GM23248 (cell line): ENCODE data around the gene ATP5IF1. TPM values are rescaled to one million over a fixed set of nuclear protein-coding genes. Genes with fewer than 3 reads are reported as not detected.
A peak's percentile ranks its signal among the peaks of the same experiment; 100 is the strongest.

ENCODE experiments used
- DNase-seq: peaks from one replicate; pipeline ENCODE4 v3.0.0-alpha.2; 2015
- H2AFZ ChIP-seq: fragments of 200-600 bp; sonication (generic); 2 replicates; pipeline ENCODE4 v1.6.1; 2016; ENCODE audit warnings: antibody characterized with exemption
- H3F3A ChIP-seq: fragments of 200-600 bp; sonication (generic); 2 replicates; pipeline ENCODE4 v1.6.1; 2016; ENCODE audit warnings: mild to moderate bottlenecking, antibody characterized with exemption, mixed run types; ENCODE audit not compliant: insufficient read depth
- H3K27ac ChIP-seq: fragments of 200-600 bp; sonication (generic); 2 replicates; pipeline ENCODE4 v1.5.1; 2016; ENCODE audit warnings: mild to moderate bottlenecking
- H3K27me3 ChIP-seq: fragments of 200-600 bp; sonication (generic); replicated peaks from 2 replicates; pipeline ENCODE4 v1.6.1; 2016; ENCODE audit warnings: mild to moderate bottlenecking; ENCODE audit not compliant: insufficient read depth
- H3K36me3 ChIP-seq: fragments of 200-600 bp; sonication (generic); 2 replicates; pipeline ENCODE4 v1.6.1; 2016; ENCODE audit warnings: low read depth, mild to moderate bottlenecking
- H3K4me1 ChIP-seq: fragments of 200-600 bp; sonication (generic); 2 replicates; pipeline ENCODE4 v1.6.1; 2016; ENCODE audit warnings: mild to moderate bottlenecking; ENCODE audit not compliant: insufficient read depth
- H3K4me2 ChIP-seq: fragments of 200-600 bp; sonication (generic); one replicate; pipeline ENCODE4 v1.6.1; 2016; ENCODE audit warnings: mild to moderate bottlenecking; ENCODE audit not compliant: unreplicated experiment
- H3K4me3 ChIP-seq: fragments of 200-600 bp; sonication (generic); 2 replicates; pipeline ENCODE4 v1.5.1; 2016; ENCODE audit warnings: mild to moderate bottlenecking
- H3K79me2 ChIP-seq: fragments of 200-600 bp; sonication (generic); 2 replicates; pipeline ENCODE4 v1.6.1; 2016; ENCODE audit warnings: mild to moderate bottlenecking; ENCODE audit not compliant: insufficient read depth
- H3K9ac ChIP-seq: fragments of 200-600 bp; sonication (generic); 2 replicates; pipeline ENCODE4 v1.6.1; 2016; ENCODE audit warnings: mild to moderate bottlenecking
- H3K9me2 ChIP-seq: fragments of 200-600 bp; sonication (generic); 2 replicates; pipeline ENCODE4 v1.6.1; 2016; ENCODE audit warnings: mixed run types, mild to moderate bottlenecking, moderate library complexity; ENCODE audit not compliant: insufficient read depth
- H3K9me3 ChIP-seq: fragments of 200-600 bp; sonication (generic); one replicate; pipeline ENCODE4 v1.6.1; 2017; ENCODE audit warnings: low read depth
- H4K20me1 ChIP-seq: fragments of 200-600 bp; sonication (generic); 2 replicates; pipeline ENCODE4 v1.6.0; 2016; ENCODE audit not compliant: insufficient read depth
- EZH2 ChIP-seq: fragments of 200-600 bp; sonication (generic); IDR thresholded peaks from 2 replicates; pipeline ENCODE4 v1.6.1; 2018; ENCODE audit warnings: antibody characterized with exemption, mild to moderate bottlenecking; ENCODE audit not compliant: insufficient read depth, poor library complexity, severe bottlenecking
- EZH2phosphoT487 ChIP-seq: fragments of 200-600 bp; sonication (generic); IDR thresholded peaks from 2 replicates; pipeline ENCODE4 v1.6.1; 2018; ENCODE audit warnings: antibody characterized with exemption, moderate library complexity, mild to moderate bottlenecking, low read depth; ENCODE audit not compliant: insufficient read depth
- WGBS, 2 experiments: methylation state at CpG; one replicate each; pipeline ENCODE4 v1.1.6; 2015 to 2017; ENCODE audit warnings: low lambda C conversion rate in 2 of 2, low coverage in 1 of 2; ENCODE audit errors: missing lambda C conversion rate in 2 of 2; 5-methylcytosine and 5-hydroxymethylcytosine counted together
- in situ Hi-C: fragments of 300-500 bp; cut with MboI; formaldehyde crosslinking; loops from 2 replicates; pipeline ENCODE4 v1.15.0; 2020
- polyA plus RNA-seq: library from polyadenylated mRNA; unstranded; fragments of >200 nt; fragmentation: Nextera tagmentation; extraction: Ambion mirVana; gene quantifications from 2 replicates; pipeline ENCODE4 v1.2.1, GENCODE V29; 2016
- total RNA-seq: library from RNA; depleted of rRNA; stranded (reverse); fragments of >200 nt; shearing (Covaris generic); gene quantifications from 2 replicates; pipeline ENCODE4 v1.2.3, GENCODE V29; 2014

Gene ATP5IF1
- total and polyA plus RNA-seq, 2 experiments from 2014 or later = 98.1 to 418 TPM

- H3K36me3 ChIP-seq = no peaks in the 10 kb centered on the region
- H2AFZ ChIP-seq = peak overlapping the region; percentile 91
- peak overlapping the region; percentile 80 for H3K27ac ChIP-seq
- H3F3A ChIP-seq = peaks cover 35% of the 10 kb centered on the region
- H3K4me1 ChIP-seq = peaks cover 37% of the 10 kb centered on the region
- H3K27me3 ChIP-seq = no peaks in the 10 kb centered on the region
- peak overlapping the region; percentile 61 for H3K9ac ChIP-seq
- no peaks in the 10 kb centered on the region for H3K9me3 ChIP-seq
- DNase-seq = peak; percentile 51
- in situ Hi-C loops = no loop called here
- H3K4me2 ChIP-seq = peak overlapping the region; percentile 91
- peak overlapping the region; percentile 61; the same call in 1 of the 2 replicates for H3K4me3 ChIP-seq
- H4K20me1 ChIP-seq = no peaks in the 10 kb centered on the region
- TF ChIP-seq EZH2phosphoT487 (no peak), EZH2 (no peak)
- no peaks in the 10 kb centered on the region for H3K79me2 ChIP-seq
- WGBS, 2 experiments = 49% methylated on average over 4 of the region's 4 CpGs
- no peaks in the 10 kb centered on the region for H3K9me2 ChIP-seq
Observed at GRCh38 chr1:28249866-28250295, 14.0 kb downstream of the ATP5IF1 start.

- DNase-seq = no peak
- in situ Hi-C loops = no loop called here
- Histone ChIP-seq H3K36me3 (no peaks in the 10 kb centered on the region), H3K9ac (no peak overlapping the region), H3K9me2 (no peaks in the 10 kb centered on the region), H3K27ac (no peak overlapping the region), H4K20me1 (peaks cover 8% of the 10 kb centered on the region), H3K4me2 (no peak overlapping the region), H3K79me2 (peaks cover 19% of the 10 kb centered on the region), H2AFZ (no peak overlapping the region), H3F3A (peaks cover 20% of the 10 kb centered on the region), H3K4me3 (no peak overlapping the region), H3K4me1 (peaks cover 18% of the 10 kb centered on the region), H3K9me3 (no peaks in the 10 kb centered on the region), H3K27me3 (no peaks in the 10 kb centered on the region)
- TF ChIP-seq EZH2 (no peak), EZH2phosphoT487 (no peak)
- 77 to 86% methylated on average over 6 of the region's 6 CpGs for WGBS, 2 experiments
Observed at GRCh38 chr1:28256197-28256827, 20.4 kb downstream of the ATP5IF1 start.

GRCh38 chr1:28257736-28258135 is 21.8 kb downstream of the ATP5IF1 start:
- in situ Hi-C loops = no loop called here
- peaks cover 20% of the 10 kb centered on the region for H3F3A ChIP-seq
- H3K9me2 ChIP-seq = no peaks in the 10 kb centered on the region
- whole genome bisulfite sequencing, 2 experiments = 79 to 91% methylated on average over 4 of the region's 4 CpGs
- H3K9me3 ChIP-seq = no peaks in the 10 kb centered on the region
- H3K4me2 ChIP-seq = peak overlapping the region; percentile 80
- H4K20me1 ChIP-seq = peaks cover 19% of the 10 kb centered on the region
- H3K27ac ChIP-seq = peak overlapping the region; percentile 99
- DNase-seq = no peak
- peaks cover 17% of the 10 kb centered on the region for H3K4me1 ChIP-seq
- H3K4me3 ChIP-seq = no peak overlapping the region
- peaks cover 34% of the 10 kb centered on the region for H3K79me2 ChIP-seq
- TF ChIP-seq EZH2phosphoT487 (no peak), EZH2 (no peak)
- H3K36me3 ChIP-seq = no peaks in the 10 kb centered on the region
- no peaks in the 10 kb centered on the region for H3K27me3 ChIP-seq
- peak overlapping the region; percentile 87 for H3K9ac ChIP-seq
- H2AFZ ChIP-seq = peak overlapping the region; percentile 57; the same call in 1 of the 2 replicates

GRCh38 chr1:28258628-28259251 is 22.8 kb downstream of the ATP5IF1 start:
- Histone ChIP-seq H3K27ac (peak overlapping the region; percentile 99), H3F3A (peaks cover 20% of the 10 kb centered on the region), H3K36me3 (no peaks in the 10 kb centered on the region), H2AFZ (peak overlapping the region; percentile 57), H3K4me1 (peaks cover 20% of the 10 kb centered on the region), H3K9me3 (no peaks in the 10 kb centered on the region), H4K20me1 (peaks cover 29% of the 10 kb centered on the region), H3K27me3 (no peaks in the 10 kb centered on the region), H3K9ac (peak overlapping the region; percentile 87), H3K4me2 (peak overlapping the region; percentile 80), H3K4me3 (peak overlapping the region; percentile 55), H3K79me2 (peaks cover 44% of the 10 kb centered on the region), H3K9me2 (no peaks in the 10 kb centered on the region)
- in situ Hi-C loops = no loop called here
- 10 to 13% methylated on average over 12 of the region's 12 CpGs for WGBS, 2 experiments
- peak; percentile 70 for DNase-seq
- TF ChIP-seq EZH2phosphoT487 (no peak), EZH2 (no peak)
